Activated CD8-positive, alpha-beta T cell treated with anti-CD3 and anti-CD28 coated beads for 36 hours (primary cell): ENCODE measurements around the gene UROC1. TPM values are rescaled to one million over a fixed set of nuclear protein-coding genes. Genes with fewer than 3 reads are reported as not detected.

Experiments
- ATAC-seq: fragments of 200-7000 bp; cut with Tn5 transposase; one replicate; pipeline ENCODE4 v1.10.0; 2021; ENCODE audit warnings: mild to moderate bottlenecking, moderate library complexity
- CTCF ChIA-PET: fragments of 350-600 bp; sonication (Branson Sonifier 250); formaldehyde crosslinking; loops from one replicate; lab custom pipeline; 2021; ENCODE audit warnings: antibody characterized with exemption; lab: Charles Lee
- POLR2A ChIA-PET: fragments of 350-600 bp; sonication (Branson Sonifier 250); formaldehyde crosslinking; loops from one replicate; lab custom pipeline; 2021; ENCODE audit warnings: antibody characterized with exemption; lab: Charles Lee
- DNase-seq: peaks from one replicate; pipeline ENCODE4 v3.0.0-alpha.2; 2020
- H3K27ac Mint-ChIP-seq: one replicate; pipeline ENCODE4 v1.8.0; 2021; ENCODE audit warnings: mild to moderate bottlenecking, mixed read lengths
- H3K27me3 Mint-ChIP-seq: one replicate; pipeline ENCODE4 v1.8.0; 2021; ENCODE audit warnings: mixed read lengths
- H3K36me3 Mint-ChIP-seq: one replicate; pipeline ENCODE4 v1.8.0; 2021; ENCODE audit warnings: low read depth, mixed read lengths
- H3K4me1 Mint-ChIP-seq: one replicate; pipeline ENCODE4 v1.8.0; 2021; ENCODE audit warnings: low read depth, mixed read lengths
- H3K4me3 Mint-ChIP-seq: one replicate; pipeline ENCODE4 v1.8.0; 2021; ENCODE audit warnings: mild to moderate bottlenecking, moderate library complexity, mixed read lengths
- H3K9me3 Mint-ChIP-seq: one replicate; pipeline ENCODE4 v1.8.0; 2021; ENCODE audit warnings: mixed read lengths
- CTCF ChIP-seq: fragments of 200-600 bp; IDR thresholded peaks from one replicate; pipeline ENCODE4 v1.8.0; 2022; ENCODE audit warnings: antibody characterized with exemption, mild to moderate bottlenecking
- intact Hi-C: fragments of 100-400 bp; cut with micrococcal nuclease; formaldehyde crosslinking; loops from one replicate; pipeline ENCODE4 v1.10.0; 2022
- total RNA-seq, 2 experiments: library from RNA; stranded (reverse); gene quantifications; one replicate each; pipeline ENCODE4 v1.2.3, GENCODE V29; 2021

Gene UROC1
- total RNA-seq, 2 experiments from 2014 or later = not detected

- ATAC-seq (no peak), DNase-seq (no peak)
- H3K4me1 Mint-ChIP-seq = peaks cover 11% of the 10 kb centered on the region
- H3K9me3 Mint-ChIP-seq = no peaks in the 10 kb centered on the region
- intact Hi-C loops = no loop called here
- ChIA-PET CTCF (no interaction called here), POLR2A (interaction anchor here (0.7 kb wide), 1 partner anchor 9 kb away, joined by 4 read pairs; no protein-coding TSS in a partner anchor)
- no peak overlapping the region for H3K27ac Mint-ChIP-seq
- H3K27me3 Mint-ChIP-seq = no peaks in the 10 kb centered on the region
- no peak overlapping the region for H3K4me3 Mint-ChIP-seq
- no peak for TF ChIP-seq CTCF
- H3K36me3 Mint-ChIP-seq = no peaks in the 10 kb centered on the region
These were observed 32.2 kb downstream of the UROC1 start for GRCh38 chr3:126485176-126485897.

- POLR2A ChIA-PET = interaction anchor here (0.7 kb wide), 1 partner anchor 8 kb away, joined by 4 read pairs; no protein-coding TSS in a partner anchor
- no peak for DNase-seq
- H3K36me3 Mint-ChIP-seq = no peaks in the 10 kb centered on the region
- TF ChIP-seq CTCF = no peak
- no peaks in the 10 kb centered on the region for H3K9me3 Mint-ChIP-seq
- no peak for ATAC-seq
- intact Hi-C loops = no loop called here
- H3K4me3 Mint-ChIP-seq = no peak overlapping the region
- H3K27ac Mint-ChIP-seq = no peak overlapping the region
- CTCF ChIA-PET = no interaction called here
- H3K4me1 Mint-ChIP-seq = peaks cover 11% of the 10 kb centered on the region
- H3K27me3 Mint-ChIP-seq = no peaks in the 10 kb centered on the region
These were observed 32.9 kb downstream of the UROC1 start for GRCh38 chr3:126484662-126485061.

- no peak overlapping the region for H3K4me3 Mint-ChIP-seq
- no peaks in the 10 kb centered on the region for H3K9me3 Mint-ChIP-seq
- intact Hi-C loops = no loop called here
- ATAC-seq (no peak), DNase-seq (no peak)
- no peak overlapping the region for H3K27ac Mint-ChIP-seq
- POLR2A ChIA-PET = no interaction called here
- CTCF ChIA-PET = no interaction called here
- TF ChIP-seq CTCF = no peak
- peaks cover 11% of the 10 kb centered on the region for H3K4me1 Mint-ChIP-seq
- no peaks in the 10 kb centered on the region for H3K27me3 Mint-ChIP-seq
- H3K36me3 Mint-ChIP-seq = no peaks in the 10 kb centered on the region
These were observed 33.4 kb downstream of the UROC1 start for GRCh38 chr3:126484148-126484547.

- DNase-seq = no peak
- TF ChIP-seq CTCF = no peak
- Mint-ChIP-seq H3K9me3 (no peaks in the 10 kb centered on the region), H3K4me3 (no peak overlapping the region), H3K27ac (no peak overlapping the region), H3K27me3 (no peaks in the 10 kb centered on the region), H3K36me3 (no peaks in the 10 kb centered on the region), H3K4me1 (peaks cover 11% of the 10 kb centered on the region)
- ChIA-PET POLR2A (no interaction called here), CTCF (interaction anchor here (1.6 kb wide), 1 partner anchor 12 kb away, joined by 4 read pairs; no protein-coding TSS in a partner anchor)
- no peak for ATAC-seq
- intact Hi-C loops = no loop called here
These were observed 34.2 kb downstream of the UROC1 start for GRCh38 chr3:126483321-126483761.

- TF ChIP-seq CTCF = no peak
- no peak overlapping the region for H3K4me3 Mint-ChIP-seq
- POLR2A ChIA-PET = no interaction called here
- H3K27ac Mint-ChIP-seq = no peak overlapping the region
- ATAC-seq (no peak), DNase-seq (no peak)
- intact Hi-C loops = no loop called here
- H3K4me1 Mint-ChIP-seq = peaks cover 11% of the 10 kb centered on the region
- no peaks in the 10 kb centered on the region for H3K27me3 Mint-ChIP-seq
- H3K9me3 Mint-ChIP-seq = no peaks in the 10 kb centered on the region
- H3K36me3 Mint-ChIP-seq = no peaks in the 10 kb centered on the region
- CTCF ChIA-PET = interaction anchor here (1.6 kb wide), 1 partner anchor 11 kb away, joined by 4 read pairs; no protein-coding TSS in a partner anchor
These were observed 34.9 kb downstream of the UROC1 start for GRCh38 chr3:126482503-126483255.
